ENCODE measurements around the gene SLC22A23.

The SLC22A23 gene

GRCh38 chr6:3230900-3231246 lies 226.0 kb downstream of the SLC22A23 start (continued):
- TF ChIP-seq ZSCAN18 (tag by site-specific recombination; IDR thresholded peaks at IDR 0.05) (peak; percentile 91), ZNF837 (tag by site-specific recombination; IDR thresholded peaks at IDR 0.05) (0 out of 2 replicates have a peak, but pooled peaks have one; percentile 45), ZSCAN30 (tag by site-specific recombination; IDR thresholded peaks at IDR 0.05) (no peak), INSM2 (tag by site-specific recombination; IDR thresholded peaks at IDR 0.05) (peak; percentile 66; the same call in 1 of the 2 replicates), ZNF488 (tag by site-specific recombination; IDR thresholded peaks at IDR 0.05) (0 out of 2 replicates have a peak, but pooled peaks have one; percentile 54), ZNF768 (tag by site-specific recombination; IDR thresholded peaks at IDR 0.05) (no peak), BCL6B (tag by site-specific recombination; IDR thresholded peaks at IDR 0.05) (no peak), ZNF391 (tag by site-specific recombination; IDR thresholded peaks at IDR 0.05; ENCODE audit: borderline replicate concordance, low read depth) (no peak; the same call in 1 of the 2 replicates), SP2 (tag by site-specific recombination; IDR thresholded peaks at IDR 0.05) (peak; percentile 42), ZNF548 (tag by site-specific recombination; IDR thresholded peaks at IDR 0.05) (no peak), ZXDB (tag by site-specific recombination; IDR thresholded peaks at IDR 0.05) (no peak), ZNF692 (tag by site-specific recombination; IDR thresholded peaks at IDR 0.05) (no peak), ZNF639 (tag by site-specific recombination; IDR thresholded peaks at IDR 0.05) (peak; percentile 82), ZBTB26 (tag by site-specific recombination; optimal IDR thresholded peaks at IDR 0.05) (no peak), PRDM4 (tag by site-specific recombination; IDR thresholded peaks at IDR 0.05) (peak; percentile 41; the same call in 1 of the 2 replicates), KLF7 (tag by site-specific recombination; IDR thresholded peaks at IDR 0.05; ENCODE audit: borderline replicate concordance) (peak; percentile 53; the same call in 1 of the 2 replicates), ZNF624 (tag by site-specific recombination; IDR thresholded peaks at IDR 0.05) (no peak), ZBTB49 (tag by site-specific recombination; IDR thresholded peaks at IDR 0.05; ENCODE audit: low read depth) (no peak), ZNF664 (tag by site-specific recombination; IDR thresholded peaks at IDR 0.05) (no peak), ZNF19 (tag by site-specific recombination; IDR thresholded peaks at IDR 0.05; ENCODE audit: low read depth) (no peak)
